HepG2 (cell line): ENCODE measurements around the gene ARHGAP10. TPM values are rescaled to one million over a fixed set of nuclear protein-coding genes. Genes with fewer than 3 reads are reported as not detected.
A peak's percentile ranks its signal among the peaks of the same experiment; 100 is the strongest.

ENCODE experiments used
- ATAC-seq: fragments of 200-7000 bp; cut with Tn5 transposase; 3 replicates; pipeline ENCODE4 v1.9.1; 2020; ENCODE audit warnings: mild to moderate bottlenecking, moderate library complexity
- BruUV-seq: library from RNA; stranded (reverse); fragments of 400-500 nt; replicated peaks from 2 replicates; lab custom pipeline; 2021; lab: Mats Ljungman, UMichigan
- CTCF ChIA-PET: fragments of 300-600 bp; formaldehyde crosslinking; extraction: SDS; loops from one replicate; lab custom pipeline; 2021; ENCODE audit warnings: low total read pairs, inconsistent platforms, low intra/inter-chr PET ratio; lab: Yijun Ruan, JAX
- POLR2A ChIA-PET: fragments of 350-600 bp; sonication (Branson Sonifier 250); formaldehyde crosslinking; loops from one replicate; lab custom pipeline; 2020; ENCODE audit warnings: antibody characterized with exemption, inconsistent platforms; lab: Yijun Ruan, JAX
- DNase-seq: peaks from one replicate; pipeline ENCODE4 v3.0.0-alpha.2; 2015; ENCODE audit warnings: low spot score
- FAIRE-seq: peaks from 3 replicates; lab custom pipeline; 2011; peaks lifted over from hg19 to GRCh38; lab: Jason Lieb, UNC
- H2AFZ ChIP-seq: one replicate; pipeline ENCODE4 v1.6.1; 2011; ENCODE audit warnings: low read length, inconsistent platforms
- H3K27ac ChIP-seq: fragments of 300-600 bp; 3 replicates; pipeline ENCODE4 v1.8.0; 2011; ENCODE audit warnings: mixed run types, mild to moderate bottlenecking, mixed read lengths, low read length, inconsistent platforms; ENCODE audit not compliant: insufficient read depth; ENCODE audit errors: extremely low read length
- H3K27me3 ChIP-seq, 2 experiments: fragments of 200-600 bp in 1 of 2; 2 replicates in 1 of 2; 3 replicates in 1 of 2; pipeline versions ENCODE4 v1.6.0 to v1.8.0; 2011; ENCODE audit warnings: low read length in 2 of 2, mild to moderate bottlenecking in 2 of 2, moderate library complexity in 2 of 2, inconsistent platforms in 1 of 2; ENCODE audit not compliant: insufficient read depth in 2 of 2, control insufficient read depth in 1 of 2
- H3K36me3 ChIP-seq, 2 experiments: fragments of 200-600 bp in 1 of 2; replicated peaks in 1 of 2; 2 replicates in 1 of 2; 3 replicates in 1 of 2; pipeline versions ENCODE4 v1.5.1 to v1.8.0; 2011; ENCODE audit warnings: low read length in 2 of 2, inconsistent platforms in 1 of 2; ENCODE audit not compliant: insufficient read depth in 2 of 2, control insufficient read depth in 1 of 2
- H3K4me1 ChIP-seq: 2 replicates; pipeline ENCODE4 v1.5.1; 2012; ENCODE audit warnings: low read length, inconsistent platforms; ENCODE audit not compliant: insufficient read depth
- H3K4me2 ChIP-seq: 2 replicates; pipeline ENCODE4 v1.6.0; 2011; ENCODE audit warnings: low read depth, low read length, inconsistent platforms
- H3K4me3 ChIP-seq, 3 experiments: fragments of 200-600 bp in 1 of 3; sonication (generic), shearing (Covaris generic) in 1 of 3; replicated peaks in 1 of 3; 2 replicates each; pipeline ENCODE4 v1.5.1; 2011 to 2016; ENCODE audit warnings: low read length in 3 of 3, inconsistent platforms in 2 of 3, low read depth in 2 of 3, mild to moderate bottlenecking in 2 of 3, control low read depth in 1 of 3, mixed read lengths in 1 of 3; ENCODE audit not compliant: insufficient read depth in 1 of 3
- H3K79me2 ChIP-seq: one replicate; pipeline ENCODE4 v1.6.1; 2011; ENCODE audit warnings: low read length, inconsistent platforms; ENCODE audit not compliant: insufficient read depth
- H3K9ac ChIP-seq: 2 replicates; pipeline ENCODE4 v1.6.0; 2011; ENCODE audit warnings: mild to moderate bottlenecking, low read depth, low read length, inconsistent platforms; ENCODE audit not compliant: insufficient read depth
- H3K9me3 ChIP-seq: 2 replicates; pipeline ENCODE4 v1.5.1; 2012; ENCODE audit warnings: mild to moderate bottlenecking, low read length
- H4K20me1 ChIP-seq: 2 replicates; pipeline ENCODE4 v1.6.0; 2011; ENCODE audit warnings: inconsistent platforms, mild to moderate bottlenecking, low read length, moderate library complexity; ENCODE audit not compliant: insufficient read depth
- ATF1 ChIP-seq: IDR thresholded peaks from 2 replicates; pipeline ENCODE4 v1.6.1; 2016; ENCODE audit warnings: mild to moderate bottlenecking, control low read depth
- ATF3 ChIP-seq: sonication (generic); formaldehyde crosslinking; IDR thresholded peaks from 2 replicates; pipeline ENCODE4 v1.4.0; 2020; ENCODE audit warnings: missing genetic modification reagents
- ETV6 ChIP-seq: sonication (generic); formaldehyde crosslinking; conservative IDR thresholded peaks from 2 replicates; pipeline ENCODE4 v1.4.0; 2020; ENCODE audit warnings: missing genetic modification reagents
- FOSL2 ChIP-seq: sonication (generic); formaldehyde crosslinking; IDR thresholded peaks from 2 replicates; pipeline ENCODE4 v1.4.0; 2020; ENCODE audit warnings: missing genetic modification reagents
- JDP2 ChIP-seq: sonication (generic); formaldehyde crosslinking; IDR thresholded peaks from 2 replicates; pipeline ENCODE4 v1.8.1; 2022; ENCODE audit warnings: missing genetic modification reagents, borderline replicate concordance
- MAFF ChIP-seq: IDR thresholded peaks from 2 replicates; pipeline ENCODE4 v1.6.1; 2011; ENCODE audit warnings: low read depth, low read length, improper control_type of control experiment
- MAFK ChIP-seq, 2 experiments: IDR thresholded peaks in 1 of 2; conservative IDR thresholded peaks in 1 of 2; 2 replicates each; pipeline ENCODE4 v1.6.1; 2011; ENCODE audit warnings: improper control_type of control experiment in 2 of 2, low read length in 2 of 2
- MAZ ChIP-seq, 2 experiments: sonication (generic) in 1 of 2; formaldehyde crosslinking in 1 of 2; IDR thresholded peaks; 2 replicates each; pipeline versions ENCODE4 v1.5.0 to v1.6.1; 2012 to 2020; ENCODE audit warnings: low read depth in 2 of 2, mild to moderate bottlenecking in 2 of 2, borderline replicate concordance in 1 of 2, improper control_type of control experiment in 1 of 2, low read length in 1 of 2, missing genetic modification reagents in 1 of 2, moderate library complexity in 1 of 2
- MED1 ChIP-seq: sonication (generic); formaldehyde crosslinking; IDR thresholded peaks from 2 replicates; pipeline ENCODE4 v1.4.0; 2020; ENCODE audit warnings: missing genetic modification reagents
- MIXL1 ChIP-seq: IDR thresholded peaks from 2 replicates; pipeline ENCODE4 v1.6.1; 2016
- PATZ1 ChIP-seq: sonication (generic); formaldehyde crosslinking; IDR thresholded peaks from 2 replicates; pipeline ENCODE4 v1.4.0; 2020; ENCODE audit warnings: missing genetic modification reagents
- ZNF138 ChIP-seq: sonication (generic); formaldehyde crosslinking; IDR thresholded peaks from 2 replicates; pipeline ENCODE4 v1.5.0; 2020; ENCODE audit warnings: mild to moderate bottlenecking, low read depth, missing genetic modification reagents
- ZNF510 ChIP-seq: sonication (generic); formaldehyde crosslinking; IDR thresholded peaks from 2 replicates; pipeline ENCODE4 v1.4.0; 2020; ENCODE audit warnings: low read depth, mild to moderate bottlenecking, missing genetic modification reagents
- ZNF615 ChIP-seq: sonication (generic); formaldehyde crosslinking; IDR thresholded peaks from 2 replicates; pipeline ENCODE4 v1.5.0; 2020; ENCODE audit warnings: mild to moderate bottlenecking, missing genetic modification reagents, borderline replicate concordance
- WGBS: methylation state at CpG from one replicate; pipeline ENCODE4 v1.1.6; 2017; ENCODE audit warnings: low lambda C conversion rate; 5-methylcytosine and 5-hydroxymethylcytosine counted together
- in situ Hi-C: cut with HindIII; loops from 2 replicates; pipeline ENCODE4 v1.10.0; 2017; ENCODE audit warnings: low pct_unique_long_range_greater_than_20kb; ENCODE audit not compliant: extremely low pct_ligation_motif_present
- intact Hi-C: fragments of 100-400 bp; cut with micrococcal nuclease; formaldehyde crosslinking; loops from one replicate; pipeline ENCODE4 v1.10.0; 2022; ENCODE audit not compliant: unreplicated experiment
- polyA plus RNA-seq, 8 experiments: library from polyadenylated mRNA; depleted of rRNA in 3 of 8; stranded (reverse) in 7 of 8; unstranded in 1 of 8; fragments of >200 nt; fragmentation: Illumina TruSeq in 4 of 8; extraction: Trizol in 4 of 8; gene quantifications; 2 replicates each; pipeline versions ENCODE4 v1.2.1 to v1.2.3, GENCODE V29; 2011 to 2016; ENCODE audit warnings: low read depth in 4 of 8, missing spikeins in 1 of 8, mixed read lengths in 1 of 8; ENCODE audit not compliant: insufficient read depth in 1 of 8
- total RNA-seq, 5 experiments: library from RNA; depleted of rRNA; stranded (reverse); fragments of >200 nt; fragmentation: Illumina TruSeq; extraction: Trizol; gene quantifications; 2 replicates each; pipeline ENCODE4 v1.2.3, GENCODE V29; 2016; ENCODE audit warnings: low read depth in 1 of 5
- TF ChIP-seq, protein P1 (sequence below): IDR thresholded peaks from 2 replicates; pipeline ENCODE4 v1.6.1; 2012; ENCODE audit warnings: low read depth, low read length, improper control_type of control experiment

ARHGAP10 gene
- total and polyA plus RNA-seq, 2 of the 13 experiments (the other 11 are each of a cell fraction or from before 2014, with no cell fraction given), result 0.45 to 1.6 TPM

- no peak overlapping the region for H3K27ac ChIP-seq
- no peak overlapping the region for H3K4me3 ChIP-seq
- DNase-seq (no peak), ATAC-seq (no peak), FAIRE-seq (no peak)
- ChIA-PET POLR2A (no interaction called here), CTCF (no interaction called here)
- no peaks in the 10 kb centered on the region for H3K27me3 ChIP-seq
- no peak overlapping the region for H2AFZ ChIP-seq
- in situ Hi-C loops (no loop called here), intact Hi-C loops (no loop called here)
- no peaks in the 10 kb centered on the region for H3K79me2 ChIP-seq
- H3K9ac ChIP-seq, result no peak overlapping the region
- TF ChIP-seq JDP2 (CRISPR knock-in tag) (no peak), ETV6 (no peak), MED1 (CRISPR knock-in tag) (no peak), ZNF138 (CRISPR knock-in tag) (no peak), MAFK (conservative IDR thresholded peaks at IDR 0.05 in 1 of 2, IDR thresholded peaks at IDR 0.05 in 1 of 2; ENCODE audit: low read length in 2 of 2) (peak; percentile 54 to 80; a peak in 3 of 4 replicates), MIXL1 (no peak), MAZ (IDR thresholded peaks at IDR 0.05; ENCODE audit: borderline replicate concordance, low read depth, low read length) (no peak), MAZ (CRISPR knock-in tag; IDR thresholded peaks at IDR 0.05; ENCODE audit: low read depth) (no peak), ZNF615 (CRISPR knock-in tag) (no peak), ZNF510 (CRISPR knock-in tag) (no peak), ATF3 (no peak), MAFF (peak; percentile 62; the same call in 1 of the 2 replicates), PATZ1 (CRISPR knock-in tag) (no peak), FOSL2 (CRISPR knock-in tag) (no peak), ATF1 (CRISPR knock-in tag) (no peak)
- TF ChIP-seq, protein P1, sequence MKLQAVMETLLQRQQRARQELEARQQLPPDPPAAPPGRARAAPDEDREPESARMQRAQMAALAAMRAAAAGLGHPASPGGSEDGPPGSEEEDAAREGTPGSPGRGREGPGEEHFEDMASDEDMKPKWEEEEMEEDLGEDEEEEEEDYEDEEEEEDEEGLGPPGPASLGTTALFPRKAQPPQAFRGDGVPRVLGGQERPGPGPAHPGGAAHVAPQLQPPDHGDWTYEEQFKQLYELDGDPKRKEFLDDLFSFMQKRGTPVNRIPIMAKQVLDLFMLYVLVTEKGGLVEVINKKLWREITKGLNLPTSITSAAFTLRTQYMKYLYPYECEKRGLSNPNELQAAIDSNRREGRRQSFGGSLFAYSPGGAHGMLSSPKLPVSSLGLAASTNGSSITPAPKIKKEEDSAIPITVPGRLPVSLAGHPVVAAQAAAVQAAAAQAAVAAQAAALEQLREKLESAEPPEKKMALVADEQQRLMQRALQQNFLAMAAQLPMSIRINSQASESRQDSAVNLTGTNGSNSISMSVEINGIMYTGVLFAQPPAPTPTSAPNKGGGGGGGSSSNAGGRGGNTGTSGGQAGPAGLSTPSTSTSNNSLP, result no peak
- H3K9me3 ChIP-seq, result no peaks in the 10 kb centered on the region
- H3K4me2 ChIP-seq, result no peak overlapping the region
- 81% methylated on average over 1 of the region's 1 CpG for WGBS
- H3K4me1 ChIP-seq, result no peaks in the 10 kb centered on the region
- no peaks in the 10 kb centered on the region for H4K20me1 ChIP-seq
- no peaks in the 10 kb centered on the region for H3K36me3 ChIP-seq
- no TSS peak for BruUV-seq
Observed at GRCh38 chr4:147837854-147838253, 106.0 kb downstream of the ARHGAP10 start.
